Measurements from ENCODE around the gene WNT11.

Gene WNT11

DNA sequence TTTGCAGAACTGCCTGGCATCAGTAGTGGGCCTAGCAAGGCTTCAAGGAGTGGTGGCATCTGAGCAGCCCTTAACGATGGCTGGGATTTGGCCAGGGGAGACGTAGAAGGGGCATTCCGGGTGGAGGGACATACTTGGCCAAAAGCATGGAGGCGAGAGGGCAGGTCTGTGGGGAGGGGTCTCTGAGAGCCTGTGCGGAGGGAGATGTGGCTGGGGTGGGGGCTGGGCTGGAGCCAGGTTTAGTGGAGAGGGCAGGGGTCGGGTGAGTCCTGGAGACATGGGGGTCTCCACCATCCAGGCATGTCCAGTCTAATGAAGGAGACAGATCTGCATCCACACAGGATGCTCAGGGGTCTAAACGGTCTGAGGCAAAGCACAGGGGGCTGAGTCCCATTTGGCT, 34.4 kb upstream of the WNT11 start:
- no peaks in the 10 kb centered on the region for H3K9me3 ChIP-seq
- no peaks in the 10 kb centered on the region for H3K36me3 ChIP-seq
- H3K27me3 ChIP-seq: no peaks in the 10 kb centered on the region
- DNase-seq: no peak
- H3K4me3 ChIP-seq (ENCODE audit: low read depth, low read length): no peak overlapping the region
- H3K4me1 ChIP-seq: no peaks in the 10 kb centered on the region
- TF ChIP-seq, protein P1, sequence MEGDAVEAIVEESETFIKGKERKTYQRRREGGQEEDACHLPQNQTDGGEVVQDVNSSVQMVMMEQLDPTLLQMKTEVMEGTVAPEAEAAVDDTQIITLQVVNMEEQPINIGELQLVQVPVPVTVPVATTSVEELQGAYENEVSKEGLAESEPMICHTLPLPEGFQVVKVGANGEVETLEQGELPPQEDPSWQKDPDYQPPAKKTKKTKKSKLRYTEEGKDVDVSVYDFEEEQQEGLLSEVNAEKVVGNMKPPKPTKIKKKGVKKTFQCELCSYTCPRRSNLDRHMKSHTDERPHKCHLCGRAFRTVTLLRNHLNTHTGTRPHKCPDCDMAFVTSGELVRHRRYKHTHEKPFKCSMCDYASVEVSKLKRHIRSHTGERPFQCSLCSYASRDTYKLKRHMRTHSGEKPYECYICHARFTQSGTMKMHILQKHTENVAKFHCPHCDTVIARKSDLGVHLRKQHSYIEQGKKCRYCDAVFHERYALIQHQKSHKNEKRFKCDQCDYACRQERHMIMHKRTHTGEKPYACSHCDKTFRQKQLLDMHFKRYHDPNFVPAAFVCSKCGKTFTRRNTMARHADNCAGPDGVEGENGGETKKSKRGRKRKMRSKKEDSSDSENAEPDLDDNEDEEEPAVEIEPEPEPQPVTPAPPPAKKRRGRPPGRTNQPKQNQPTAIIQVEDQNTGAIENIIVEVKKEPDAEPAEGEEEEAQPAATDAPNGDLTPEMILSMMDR (IDR thresholded peaks at IDR 0.05; ENCODE audit: low read depth, low read length): no peak

DNA sequence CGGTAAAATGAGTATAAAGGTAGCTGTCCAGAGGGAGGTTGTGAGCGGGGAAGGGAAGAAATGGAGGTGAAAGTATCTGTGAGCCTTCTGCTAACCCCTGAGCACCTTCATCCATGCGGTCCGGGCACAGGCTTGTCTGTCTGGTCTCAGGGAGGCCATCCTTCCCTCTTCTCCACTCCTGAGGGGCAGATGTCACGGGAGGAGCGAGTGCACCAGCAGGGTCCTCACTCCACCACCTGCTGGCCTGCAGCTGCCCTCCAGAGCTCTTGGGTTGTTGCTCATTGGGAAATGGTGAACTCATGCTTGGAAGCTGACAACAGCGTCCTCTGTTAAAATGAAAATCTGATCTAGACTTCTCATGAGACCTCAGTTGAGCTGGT, 33.8 kb upstream of the WNT11 start:
- Histone ChIP-seq H3K4me3 (ENCODE audit: low read depth, low read length) (no peak overlapping the region), H3K4me1 (no peaks in the 10 kb centered on the region), H3K36me3 (no peaks in the 10 kb centered on the region), H3K9me3 (no peaks in the 10 kb centered on the region), H3K27me3 (no peaks in the 10 kb centered on the region)
- DNase-seq: no peak
- TF ChIP-seq, protein P1 (IDR thresholded peaks at IDR 0.05; ENCODE audit: low read depth, low read length): no peak

DNA sequence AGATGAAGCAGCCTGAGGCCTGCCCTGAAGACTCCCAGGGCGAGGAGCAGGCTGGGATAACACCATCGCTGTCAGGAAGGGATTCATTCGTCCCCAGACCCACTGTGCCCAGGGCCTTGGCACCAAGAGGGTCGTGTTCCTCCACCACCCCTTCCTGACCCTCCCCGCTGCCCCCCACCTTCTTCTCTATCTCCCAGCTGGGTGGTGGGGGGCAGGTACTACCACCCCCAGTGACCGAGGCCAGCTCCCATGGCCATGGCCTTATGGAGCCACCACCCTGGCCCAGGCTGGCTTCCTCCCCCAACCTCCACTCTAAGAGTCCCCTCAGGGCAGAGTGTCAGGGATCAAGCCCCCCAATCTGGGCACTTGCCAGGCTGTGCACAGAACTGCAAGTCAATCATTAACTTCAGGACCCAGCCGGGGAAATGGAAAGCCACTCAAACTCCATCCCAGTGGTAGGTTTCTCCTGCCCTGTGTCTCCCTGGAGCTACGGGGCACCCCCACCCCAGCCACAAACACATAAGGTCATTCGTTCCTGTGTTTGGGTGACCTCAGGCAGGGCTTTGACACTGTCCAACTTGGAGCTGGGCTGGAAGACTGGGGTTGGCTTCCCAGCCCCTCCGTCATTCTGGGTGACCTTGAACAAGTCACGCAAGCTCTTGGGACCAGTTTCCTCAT, 33.3 kb upstream of the WNT11 start:
- TF ChIP-seq, protein P1 (IDR thresholded peaks at IDR 0.05; ENCODE audit: low read depth, low read length): no peak

DNA sequence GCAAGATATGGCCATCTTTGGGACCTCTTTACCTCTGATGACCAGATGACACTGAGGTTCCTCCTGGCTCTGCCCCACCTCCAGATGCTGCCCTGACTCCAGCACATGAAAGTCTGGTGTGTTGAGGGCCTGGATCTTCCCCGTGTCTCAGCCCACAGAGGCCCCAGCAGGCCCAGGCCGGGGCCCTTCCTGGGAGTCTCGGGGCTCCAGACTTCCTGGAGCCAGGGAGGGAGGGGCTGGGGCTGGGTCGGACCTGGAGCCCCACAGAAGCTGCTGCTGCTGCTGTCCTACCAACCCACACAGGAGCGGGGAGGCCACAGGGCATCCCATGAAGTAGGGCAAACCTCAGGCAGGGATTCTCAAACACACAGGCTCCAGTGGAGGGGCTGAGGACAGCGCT, 32.2 kb upstream of the WNT11 start:
- TF ChIP-seq, protein P1 (IDR thresholded peaks at IDR 0.05; ENCODE audit: low read depth, low read length): no peak
- no peaks in the 10 kb centered on the region for H3K9me3 ChIP-seq
- H3K36me3 ChIP-seq: no peaks in the 10 kb centered on the region
- no peaks in the 10 kb centered on the region for H3K27me3 ChIP-seq
- H3K4me1 ChIP-seq: peaks cover 5% of the 10 kb centered on the region
- H3K4me3 ChIP-seq (ENCODE audit: low read depth, low read length): no peak overlapping the region
- DNase-seq: no peak

More for the DNA sequence above, 33.3 kb upstream of the WNT11 start:
- H3K4me3 ChIP-seq (ENCODE audit: low read depth, low read length): no peak overlapping the region
- DNase-seq: no peak
- no peaks in the 10 kb centered on the region for H3K27me3 ChIP-seq
- no peaks in the 10 kb centered on the region for H3K4me1 ChIP-seq
- H3K9me3 ChIP-seq: no peaks in the 10 kb centered on the region
- H3K36me3 ChIP-seq: no peaks in the 10 kb centered on the region

DNA sequence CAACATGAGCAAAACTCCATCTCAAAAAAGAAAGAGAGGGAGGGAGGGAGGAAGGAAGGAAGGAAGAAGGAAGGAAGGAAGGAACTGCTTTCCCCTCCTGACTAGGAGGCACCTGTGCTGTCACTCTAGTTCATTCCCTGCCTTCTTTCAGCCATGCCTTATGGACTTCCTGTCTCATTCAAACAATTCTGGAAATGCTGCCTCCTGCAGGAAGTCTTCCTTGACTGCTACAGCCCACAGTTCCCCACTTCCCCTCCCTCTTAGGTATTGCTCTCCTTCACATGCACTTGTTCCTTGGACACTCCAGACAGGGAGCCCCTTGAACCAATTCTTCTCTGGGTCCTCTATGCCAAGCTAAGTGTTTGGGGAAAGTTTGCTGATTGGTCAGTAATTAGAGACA, 31.6 kb upstream of the WNT11 start:
- H3K4me3 ChIP-seq (ENCODE audit: low read depth, low read length): no peak overlapping the region
- H3K9me3 ChIP-seq: no peaks in the 10 kb centered on the region
- TF ChIP-seq, protein P1 (IDR thresholded peaks at IDR 0.05; ENCODE audit: low read depth, low read length): peak; percentile 48
- no peaks in the 10 kb centered on the region for H3K27me3 ChIP-seq
- peak; percentile 45 for DNase-seq
- no peaks in the 10 kb centered on the region for H3K36me3 ChIP-seq
- peaks cover 5% of the 10 kb centered on the region for H3K4me1 ChIP-seq

DNA sequence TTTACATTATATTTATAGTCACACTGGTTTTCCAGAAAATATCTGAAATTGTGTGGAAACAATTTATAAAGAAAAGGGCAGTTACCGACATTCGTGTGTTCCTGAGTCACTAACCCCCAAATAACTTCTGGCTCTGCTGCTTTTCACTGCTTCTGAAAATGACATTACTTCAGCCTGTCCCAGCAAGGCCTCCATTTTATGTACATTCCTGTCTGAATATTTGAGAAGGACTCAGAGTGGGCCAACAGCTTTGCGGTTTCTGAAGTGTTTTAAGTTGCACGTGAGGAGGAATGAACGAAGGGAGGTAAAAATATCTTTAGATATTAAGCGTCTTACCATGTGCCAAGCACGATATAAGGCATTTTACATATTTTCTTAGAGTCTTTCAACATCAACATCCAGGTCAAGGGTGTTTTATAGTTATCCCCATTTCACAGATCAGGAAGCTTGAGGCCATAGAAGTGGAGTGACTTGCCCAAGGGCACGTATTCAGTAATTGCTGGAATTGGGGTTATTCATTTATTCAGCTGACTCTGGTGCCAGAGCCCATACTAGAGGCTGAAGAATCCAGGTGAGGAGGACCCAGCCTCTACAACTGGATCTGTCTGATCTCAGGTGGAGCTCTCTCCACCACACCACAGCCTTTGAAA, 30.8 kb upstream of the WNT11 start:
- Histone ChIP-seq H3K9me3 (no peaks in the 10 kb centered on the region), H3K4me1 (peaks cover 5% of the 10 kb centered on the region), H3K36me3 (no peaks in the 10 kb centered on the region), H3K4me3 (ENCODE audit: low read depth, low read length) (no peak overlapping the region), H3K27me3 (no peaks in the 10 kb centered on the region)
- TF ChIP-seq, protein P1 (IDR thresholded peaks at IDR 0.05; ENCODE audit: low read depth, low read length): no peak
- no peak for DNase-seq

All from BE2C (cell line).